ENCODE data around the gene PPP6C.
"Not testable (repeated sequence)": the region's sequence is repeated elsewhere in the genome, so short reads cannot be mapped to it uniquely, and the experiment has no call there.

The PPP6C gene

DNA sequence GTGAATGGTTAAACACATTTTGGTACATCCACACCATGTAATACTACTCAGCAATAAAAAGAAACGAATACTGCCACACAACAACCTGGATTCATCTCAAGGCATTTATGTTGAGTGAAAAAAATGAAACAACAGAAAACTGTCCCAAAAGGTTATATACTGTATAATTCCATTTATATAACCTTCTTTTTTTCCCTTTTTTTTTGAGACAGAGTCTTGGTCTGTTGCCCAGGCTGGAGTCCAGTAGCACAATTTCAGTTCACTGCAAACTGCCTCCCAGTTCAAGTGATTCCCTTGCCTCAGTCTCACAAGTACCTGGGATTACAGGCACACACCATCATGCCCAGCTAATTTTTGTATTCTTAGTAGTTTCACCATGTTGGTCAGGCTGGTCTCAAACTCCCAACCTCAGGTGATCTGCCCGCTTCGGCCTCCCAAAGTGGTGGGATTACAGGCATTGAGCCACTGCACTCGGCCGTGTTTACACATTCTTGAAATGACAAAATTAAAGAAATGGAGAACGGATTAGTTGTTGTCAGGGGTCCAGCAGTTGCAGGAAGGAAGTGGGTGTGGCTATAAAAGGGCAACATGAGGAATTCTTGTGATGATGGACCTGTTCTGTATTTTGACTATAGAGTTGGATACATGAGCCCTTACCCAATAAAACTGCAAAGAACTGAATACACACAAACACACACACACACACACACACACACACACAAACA, 17.4 kb downstream of the PPP6C start:
- no peak overlapping the region for H3K27ac ChIP-seq
- no peak for TF ChIP-seq ZFX (IDR thresholded peaks at IDR 0.05; ENCODE audit: borderline replicate concordance)
- TF ChIP-seq, protein P1, sequence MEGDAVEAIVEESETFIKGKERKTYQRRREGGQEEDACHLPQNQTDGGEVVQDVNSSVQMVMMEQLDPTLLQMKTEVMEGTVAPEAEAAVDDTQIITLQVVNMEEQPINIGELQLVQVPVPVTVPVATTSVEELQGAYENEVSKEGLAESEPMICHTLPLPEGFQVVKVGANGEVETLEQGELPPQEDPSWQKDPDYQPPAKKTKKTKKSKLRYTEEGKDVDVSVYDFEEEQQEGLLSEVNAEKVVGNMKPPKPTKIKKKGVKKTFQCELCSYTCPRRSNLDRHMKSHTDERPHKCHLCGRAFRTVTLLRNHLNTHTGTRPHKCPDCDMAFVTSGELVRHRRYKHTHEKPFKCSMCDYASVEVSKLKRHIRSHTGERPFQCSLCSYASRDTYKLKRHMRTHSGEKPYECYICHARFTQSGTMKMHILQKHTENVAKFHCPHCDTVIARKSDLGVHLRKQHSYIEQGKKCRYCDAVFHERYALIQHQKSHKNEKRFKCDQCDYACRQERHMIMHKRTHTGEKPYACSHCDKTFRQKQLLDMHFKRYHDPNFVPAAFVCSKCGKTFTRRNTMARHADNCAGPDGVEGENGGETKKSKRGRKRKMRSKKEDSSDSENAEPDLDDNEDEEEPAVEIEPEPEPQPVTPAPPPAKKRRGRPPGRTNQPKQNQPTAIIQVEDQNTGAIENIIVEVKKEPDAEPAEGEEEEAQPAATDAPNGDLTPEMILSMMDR (IDR thresholded peaks at IDR 0.05) = no peak

DNA sequence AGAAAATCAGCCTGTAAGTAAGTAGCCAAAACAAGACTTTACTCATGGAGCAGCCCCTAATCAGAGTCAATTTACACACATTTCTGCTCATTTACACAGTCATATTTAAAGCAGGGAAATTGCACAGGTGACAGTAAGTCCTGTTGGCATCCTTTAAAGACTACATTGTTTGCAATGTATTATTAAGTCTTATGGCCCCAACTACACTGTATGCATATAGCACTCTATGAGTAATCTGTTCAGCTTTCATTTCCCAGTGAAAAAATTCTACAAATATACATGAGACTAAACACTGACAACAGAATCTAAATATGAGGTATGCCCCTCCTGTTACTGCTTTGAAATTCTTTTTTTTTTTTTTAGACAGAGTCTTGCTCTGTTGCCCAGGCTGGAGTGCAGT, 19.7 kb downstream of the PPP6C start:
- no peak overlapping the region for H3K27ac ChIP-seq
- no peak for TF ChIP-seq ZFX (IDR thresholded peaks at IDR 0.05; ENCODE audit: borderline replicate concordance)
- TF ChIP-seq, protein P1 (IDR thresholded peaks at IDR 0.05) = no peak

DNA sequence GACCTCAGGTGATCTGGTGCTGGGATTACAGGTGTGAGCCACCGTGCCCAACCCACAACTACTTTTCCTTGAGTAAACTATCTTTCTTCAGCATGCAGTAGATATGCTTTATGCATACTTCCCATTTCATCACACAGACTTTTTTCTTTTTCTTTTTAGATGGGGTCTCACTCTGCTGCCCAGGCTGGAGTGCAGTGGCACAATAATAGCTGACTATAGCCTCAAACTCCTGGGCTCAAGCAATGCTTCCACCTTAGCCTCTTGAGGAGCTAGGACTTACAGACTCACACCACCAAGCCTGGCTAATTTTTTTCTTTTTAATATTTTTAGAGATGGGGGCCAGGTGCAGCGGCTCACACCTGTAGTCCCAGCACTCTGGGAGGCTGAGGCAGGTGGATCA, 22.8 kb downstream of the PPP6C start:
- TF ChIP-seq ZFX (IDR thresholded peaks at IDR 0.05; ENCODE audit: borderline replicate concordance) = no peak
- TF ChIP-seq, protein P1 (IDR thresholded peaks at IDR 0.05) = no peak
- no peak overlapping the region for H3K27ac ChIP-seq

DNA sequence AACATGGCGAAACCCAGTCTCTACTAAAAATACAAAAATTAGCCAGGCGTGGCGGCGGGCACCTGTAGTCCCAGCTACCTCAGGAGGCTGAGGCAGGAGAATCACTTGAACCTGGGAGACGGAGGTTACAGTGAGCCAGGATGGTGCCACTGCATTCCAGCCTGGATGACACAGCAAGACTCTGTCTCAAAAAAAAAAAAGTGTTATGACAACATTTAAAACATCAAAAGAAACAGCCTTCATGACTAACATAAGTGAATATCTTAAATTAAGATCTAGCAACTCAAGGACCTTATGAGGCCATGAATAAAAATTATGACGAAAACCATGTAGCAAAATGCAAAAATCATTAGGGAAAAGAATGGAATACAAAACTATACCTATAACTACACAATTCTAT, 26.7 kb downstream of the PPP6C start:
- H3K27ac ChIP-seq = not testable (repeated sequence)

DNA sequence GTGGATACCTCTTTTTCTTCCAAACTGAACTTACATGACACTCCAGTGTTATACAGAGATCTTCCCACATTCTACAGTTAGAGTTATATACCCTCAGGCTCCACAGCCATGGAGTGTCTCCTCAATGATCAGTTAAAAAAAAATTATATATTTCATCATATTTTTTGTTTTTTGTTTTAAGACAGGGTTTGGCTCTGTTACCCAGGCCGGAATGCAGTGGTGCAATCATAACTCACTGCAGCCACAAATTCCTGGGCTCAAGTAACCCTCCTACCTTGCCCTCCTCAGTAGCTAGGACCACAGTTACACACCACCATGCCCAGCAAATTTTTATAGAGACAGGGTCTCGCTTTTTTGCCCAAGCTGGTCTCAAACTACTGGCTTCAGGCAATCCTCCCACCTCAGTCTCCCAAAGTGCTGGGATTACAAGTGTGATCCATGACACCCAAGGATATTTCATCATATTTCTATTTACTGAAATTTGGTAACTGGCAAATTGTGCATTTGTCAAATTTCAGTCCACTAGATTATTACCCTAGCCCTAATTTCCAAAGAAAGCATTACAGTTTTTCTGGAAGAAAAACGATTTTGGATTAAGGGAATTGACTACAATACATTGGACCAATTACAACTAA, 28.2 kb downstream of the PPP6C start:
- TF ChIP-seq ZFX (IDR thresholded peaks at IDR 0.05; ENCODE audit: borderline replicate concordance) = no peak
- TF ChIP-seq, protein P1 (IDR thresholded peaks at IDR 0.05) = no peak
- no peak overlapping the region for H3K27ac ChIP-seq

DNA sequence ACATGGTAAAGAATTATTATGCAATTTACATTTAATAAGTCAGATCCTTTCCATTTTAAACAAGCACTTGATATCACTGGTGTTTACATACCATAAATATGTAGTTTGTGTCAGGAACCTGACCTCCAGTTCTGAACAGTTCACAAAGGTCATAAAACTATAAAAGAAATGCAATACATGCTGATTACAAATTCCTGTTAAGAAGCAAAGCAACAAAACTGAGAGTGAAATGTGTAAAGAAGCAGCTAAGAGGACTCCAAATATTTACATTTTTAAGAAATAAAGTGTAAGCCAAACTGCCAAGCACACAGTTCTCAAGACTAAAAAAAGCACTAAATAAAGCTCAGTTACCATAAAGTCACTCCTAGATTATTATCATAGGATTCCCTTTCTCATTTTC, 28.9 kb downstream of the PPP6C start:
- H3K27ac ChIP-seq = no peak overlapping the region
- TF ChIP-seq ZFX (IDR thresholded peaks at IDR 0.05; ENCODE audit: borderline replicate concordance) = no peak
- TF ChIP-seq, protein P1 (IDR thresholded peaks at IDR 0.05) = no peak

DNA sequence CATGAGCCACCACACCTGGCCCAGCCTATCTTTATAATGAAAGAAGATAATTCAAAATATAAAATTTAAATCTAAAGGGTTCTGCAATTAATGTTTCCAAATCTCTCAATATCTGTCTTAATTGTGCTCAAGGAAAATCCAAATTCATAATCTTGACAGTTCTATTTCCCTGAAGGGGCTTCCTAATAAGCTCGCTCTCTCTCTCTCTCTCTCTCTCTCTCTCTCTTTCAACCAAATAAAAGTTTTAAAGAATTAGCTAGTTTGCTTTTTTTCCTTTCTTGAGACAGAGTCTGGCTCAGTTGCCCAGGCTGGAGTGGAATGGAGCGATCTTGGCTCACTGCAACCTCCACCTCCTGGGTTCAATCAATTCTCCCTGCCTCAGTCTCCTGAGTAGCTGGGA, 33.1 kb downstream of the PPP6C start:
- H3K27ac ChIP-seq = no peak overlapping the region
- TF ChIP-seq ZFX (IDR thresholded peaks at IDR 0.05; ENCODE audit: borderline replicate concordance) = no peak
- TF ChIP-seq, protein P1 (IDR thresholded peaks at IDR 0.05) = no peak
